COLO668 (cell line): ENCODE results near the gene ASTN1.

Source experiments
- DNase-seq: peaks from one replicate; lab custom pipeline; 2025; ENCODE audit not compliant: unreplicated experiment; lab: John Stamatoyannopoulos, UW

Gene ASTN1

GRCh38 chr1:177045151-177045550 lies 119.4 kb downstream of the ASTN1 start:
- no peak for DNase-seq

- DNase-seq: no peak
These were observed 120.1 kb downstream of the ASTN1 start for GRCh38 chr1:177044390-177044789.

- DNase-seq: no peak
These were observed 120.9 kb downstream of the ASTN1 start for GRCh38 chr1:177043597-177043996.

GRCh38 chr1:177035586-177035985 lies 128.9 kb downstream of the ASTN1 start:
- no peak for DNase-seq

GRCh38 chr1:177033628-177034027 lies 130.9 kb downstream of the ASTN1 start:
- no peak for DNase-seq

- DNase-seq: no peak
These were observed 132.1 kb downstream of the ASTN1 start for GRCh38 chr1:177032434-177032833.

GRCh38 chr1:177024623-177025022 lies 139.9 kb downstream of the ASTN1 start:
- DNase-seq: no peak

GRCh38 chr1:177023726-177024125 lies 140.8 kb downstream of the ASTN1 start:
- no peak for DNase-seq

- DNase-seq: no peak
These were observed 141.3 kb downstream of the ASTN1 start for GRCh38 chr1:177023249-177023648.

- DNase-seq: no peak
These were observed 142.8 kb downstream of the ASTN1 start for GRCh38 chr1:177021687-177022086.

GRCh38 chr1:177020851-177021589 lies 143.5 kb downstream of the ASTN1 start:
- no peak for DNase-seq

GRCh38 chr1:177017287-177017852 lies 147.1 kb downstream of the ASTN1 start:
- DNase-seq: no peak

GRCh38 chr1:177014325-177014724 lies 150.2 kb downstream of the ASTN1 start:
- no peak for DNase-seq

GRCh38 chr1:177012342-177012925 lies 152.1 kb downstream of the ASTN1 start:
- DNase-seq: no peak

- DNase-seq: no peak
These were observed 153.0 kb downstream of the ASTN1 start for GRCh38 chr1:177011508-177011907.

GRCh38 chr1:177010211-177010825 lies 154.2 kb downstream of the ASTN1 start:
- DNase-seq: no peak

GRCh38 chr1:177008653-177009052 lies 155.9 kb downstream of the ASTN1 start:
- no peak for DNase-seq

GRCh38 chr1:177007437-177008161 lies 156.9 kb downstream of the ASTN1 start:
- DNase-seq: no peak

- no peak for DNase-seq
These were observed 161.6 kb downstream of the ASTN1 start for GRCh38 chr1:177002891-177003290.

GRCh38 chr1:177001556-177001955 lies 163.0 kb downstream of the ASTN1 start:
- no peak for DNase-seq

- DNase-seq: no peak
These were observed 166.2 kb downstream of the ASTN1 start for GRCh38 chr1:176998183-176998795.
